Ishikawa (cell line): Measurements from ENCODE around the gene CCDC88C.

Source experiments
- CEBPB ChIP-seq: IDR thresholded peaks from 2 replicates; pipeline ENCODE4 v1.6.1; 2012
- CREB1 ChIP-seq: IDR thresholded peaks from 2 replicates; pipeline ENCODE4 v1.6.1; 2012; ENCODE audit warnings: low read depth
- EGR1 ChIP-seq: IDR thresholded peaks from 2 replicates; pipeline ENCODE4 v1.6.1; 2012
- EP300 ChIP-seq: IDR thresholded peaks from 2 replicates; pipeline ENCODE4 v1.6.1; 2012; ENCODE audit warnings: borderline replicate concordance
- FOXM1 ChIP-seq: IDR thresholded peaks from 2 replicates; pipeline ENCODE4 v1.6.1; 2012; ENCODE audit warnings: low read depth, borderline replicate concordance
- NFIC ChIP-seq: IDR thresholded peaks from 2 replicates; pipeline ENCODE4 v1.6.1; 2012
- RAD21 ChIP-seq: IDR thresholded peaks from 2 replicates; pipeline ENCODE4 v1.6.1; 2012; ENCODE audit warnings: low read depth
- REST ChIP-seq: IDR thresholded peaks from 2 replicates; pipeline ENCODE4 v1.6.1; 2012; ENCODE audit warnings: low read depth, mild to moderate bottlenecking
- TAF1 ChIP-seq: IDR thresholded peaks from 2 replicates; pipeline ENCODE4 v1.6.1; 2012; ENCODE audit warnings: low read depth, mild to moderate bottlenecking
- TCF12 ChIP-seq: IDR thresholded peaks from 2 replicates; pipeline ENCODE4 v1.6.1; 2012; ENCODE audit warnings: low read depth
- TEAD4 ChIP-seq: IDR thresholded peaks from 2 replicates; pipeline ENCODE4 v1.6.1; 2012
- YY1 ChIP-seq: IDR thresholded peaks from 2 replicates; pipeline ENCODE4 v1.6.1; 2012; ENCODE audit warnings: low read depth
- ZBTB7A ChIP-seq: IDR thresholded peaks from 2 replicates; pipeline ENCODE4 v1.6.1; 2012; ENCODE audit warnings: low read depth
- TF ChIP-seq, protein P1 (sequence below): IDR thresholded peaks from 2 replicates; pipeline ENCODE4 v1.6.1; 2012
- TF ChIP-seq, protein P2 (sequence below): IDR thresholded peaks from 2 replicates; pipeline ENCODE4 v1.6.1; 2012

Gene CCDC88C

DNA sequence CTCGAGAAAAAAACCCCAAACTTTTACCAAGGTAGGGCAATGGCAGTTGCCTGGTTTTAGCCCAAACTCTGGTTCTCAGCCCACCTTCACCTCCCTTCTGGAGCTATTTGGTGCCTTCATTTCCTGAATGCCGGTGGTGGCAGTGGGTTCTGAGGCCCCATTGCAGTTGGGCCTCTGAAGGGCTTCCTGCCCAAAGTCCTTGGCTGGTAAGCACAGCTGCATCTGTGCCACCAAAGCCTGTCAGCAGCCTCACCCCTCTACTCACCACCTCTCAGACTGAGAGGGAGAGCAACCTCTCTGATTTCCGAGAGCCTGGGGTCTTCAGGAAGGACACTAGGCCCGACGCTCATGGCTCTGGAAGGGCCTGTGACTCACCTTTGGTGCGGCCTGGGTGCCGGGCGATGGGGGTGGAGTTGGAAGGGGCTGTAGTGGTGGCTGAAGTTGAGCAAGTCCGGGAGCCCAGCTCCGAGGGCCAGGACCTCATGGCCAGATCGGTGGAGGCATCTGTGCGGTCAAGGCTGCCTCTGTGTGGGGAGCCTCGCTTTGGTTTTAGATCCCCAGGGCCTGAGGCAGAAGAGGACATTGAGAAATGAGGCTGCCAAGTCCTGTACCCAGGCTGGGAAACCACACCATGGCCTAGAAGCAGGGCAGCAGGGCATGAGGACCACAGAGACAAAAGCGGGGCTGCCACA lies 134.5 kb downstream of the CCDC88C start:
- TF ChIP-seq YY1 (no peak), NFIC (no peak), CREB1 (no peak), EGR1 (no peak), EP300 (no peak), RAD21 (no peak), TAF1 (no peak), REST (no peak), CEBPB (no peak), TEAD4 (no peak)
- TF ChIP-seq, protein P1, sequence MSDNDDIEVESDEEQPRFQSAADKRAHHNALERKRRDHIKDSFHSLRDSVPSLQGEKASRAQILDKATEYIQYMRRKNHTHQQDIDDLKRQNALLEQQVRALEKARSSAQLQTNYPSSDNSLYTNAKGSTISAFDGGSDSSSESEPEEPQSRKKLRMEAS: no peak

DNA sequence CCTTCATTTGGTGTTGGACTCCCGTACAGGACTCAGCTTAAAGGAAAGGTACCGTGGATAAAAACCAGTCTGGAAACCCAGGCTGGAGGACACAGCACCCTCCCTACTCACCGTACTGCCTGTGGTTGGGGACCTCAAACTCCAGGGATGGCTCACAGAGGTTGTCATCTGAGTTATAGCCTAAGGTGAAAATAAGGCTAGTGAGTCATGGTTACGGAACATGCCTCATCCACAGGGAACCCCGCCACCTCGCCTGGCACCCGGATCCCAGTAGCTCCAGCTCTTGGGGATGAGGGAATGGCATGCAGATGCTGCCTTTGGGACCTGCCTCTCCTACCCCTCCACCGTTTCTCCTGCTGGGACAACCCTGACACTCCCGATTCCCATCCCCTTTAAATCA lies 136.3 kb downstream of the CCDC88C start:
- TF ChIP-seq, protein P2, sequence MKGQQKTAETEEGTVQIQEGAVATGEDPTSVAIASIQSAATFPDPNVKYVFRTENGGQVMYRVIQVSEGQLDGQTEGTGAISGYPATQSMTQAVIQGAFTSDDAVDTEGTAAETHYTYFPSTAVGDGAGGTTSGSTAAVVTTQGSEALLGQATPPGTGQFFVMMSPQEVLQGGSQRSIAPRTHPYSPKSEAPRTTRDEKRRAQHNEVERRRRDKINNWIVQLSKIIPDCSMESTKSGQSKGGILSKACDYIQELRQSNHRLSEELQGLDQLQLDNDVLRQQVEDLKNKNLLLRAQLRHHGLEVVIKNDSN: no peak

DNA sequence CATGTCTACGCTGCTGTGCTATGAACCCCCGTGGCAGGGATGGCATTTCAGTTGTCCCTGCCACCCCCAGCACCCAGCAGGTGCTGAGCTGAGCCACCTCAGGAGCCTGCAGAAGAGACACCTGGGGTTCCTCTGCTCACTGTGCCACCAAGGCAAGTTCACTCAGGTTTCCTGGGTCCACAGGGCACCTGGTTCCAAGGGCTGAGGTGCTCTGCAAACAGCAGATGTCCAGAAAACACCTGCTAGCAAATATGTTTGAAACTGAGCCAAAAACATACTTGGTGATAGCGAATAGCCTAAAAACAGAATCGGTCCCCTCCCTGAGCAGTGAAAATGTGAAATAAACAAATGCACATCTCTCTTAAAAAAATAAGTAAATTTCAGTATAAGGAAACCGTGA lies 137.5 kb downstream of the CCDC88C start:
- no peak for TF ChIP-seq REST
- no peak for TF ChIP-seq TCF12
- TF ChIP-seq CEBPB: no peak
- TF ChIP-seq, protein P2: no peak
- no peak for TF ChIP-seq ZBTB7A
- TF ChIP-seq TEAD4: no peak
- no peak for TF ChIP-seq TAF1
- no peak for TF ChIP-seq RAD21
- TF ChIP-seq YY1: no peak
- no peak for TF ChIP-seq EP300
- no peak for TF ChIP-seq CREB1
- TF ChIP-seq EGR1: no peak
- no peak for TF ChIP-seq FOXM1
- TF ChIP-seq, protein P1: no peak
- TF ChIP-seq NFIC: no peak

DNA sequence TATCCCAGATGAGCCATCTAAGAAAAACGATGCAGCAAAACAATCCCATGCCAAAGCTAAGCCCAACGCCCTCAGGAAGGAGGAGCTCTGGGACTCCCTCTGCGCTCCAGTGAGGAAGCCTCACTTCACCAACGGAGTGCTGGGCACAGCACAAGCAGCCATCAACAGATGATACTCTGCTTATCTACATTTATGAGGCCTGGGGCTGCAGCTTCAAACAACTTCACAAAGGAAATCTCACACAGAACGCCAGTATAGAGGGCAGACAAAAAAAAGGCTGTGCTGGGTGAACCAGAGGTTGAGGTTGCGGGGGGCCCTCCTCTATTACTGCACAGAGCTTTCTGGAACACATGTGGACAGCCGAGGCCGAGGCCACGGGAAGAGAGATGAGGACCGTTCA lies 138.3 kb downstream of the CCDC88C start:
- TF ChIP-seq ZBTB7A: no peak
- TF ChIP-seq NFIC: no peak
- no peak for TF ChIP-seq TCF12
- no peak for TF ChIP-seq REST

- TF ChIP-seq YY1 (no peak), NFIC (no peak), EP300 (no peak), TAF1 (no peak), ZBTB7A (no peak), CEBPB (no peak), RAD21 (no peak), TEAD4 (no peak), EGR1 (no peak), TCF12 (no peak), FOXM1 (no peak), CREB1 (no peak), REST (no peak)
- TF ChIP-seq, protein P1: no peak
- TF ChIP-seq, protein P2: no peak
Observed at GRCh38 chr14:91278383-91278715, 139.3 kb downstream of the CCDC88C start.
